GM13977 (cell line): ENCODE data around the gene HCN2.

Experiments
- DNase-seq: peaks from one replicate; pipeline ENCODE4 v3.0.0; 2012; ENCODE audit warnings: low spot score
- CTCF ChIP-seq: IDR thresholded peaks from 2 replicates; pipeline ENCODE4 v1.5.1; 2012; ENCODE audit warnings: mild to moderate bottlenecking, control low read depth; ENCODE audit not compliant: insufficient read depth; ENCODE audit errors: extremely low read depth, missing control alignments
- in situ Hi-C: fragments of 300-500 bp; cut with MboI; formaldehyde crosslinking; loops from one replicate; pipeline ENCODE4 v1.12.0; 2022; ENCODE audit warnings: low sequenced_read_pairs, low pct_unique_long_range_greater_than_20kb, mixed read lengths, inconsistent platforms; ENCODE audit not compliant: unreplicated experiment

HCN2 gene

GRCh38 chr19:633068-633785, 43.5 kb downstream of the HCN2 start, which contains the start of gene POLRMT:
Gene POLRMT (minus strand): TSS chr19:633537. CDS start chr19:633512, 25 bp downstream.
- no peak for TF ChIP-seq CTCF
- in situ Hi-C loops = no loop called here
- peak; percentile 100 for DNase-seq

- no peak for DNase-seq
- in situ Hi-C loops = no loop called here
- TF ChIP-seq CTCF = no peak
Measured at GRCh38 chr19:633786-634639, 44.3 kb downstream of the HCN2 start.

- no peak for DNase-seq
- in situ Hi-C loops = no loop called here
- TF ChIP-seq CTCF = no peak
Measured at GRCh38 chr19:634975-635652, 45.4 kb downstream of the HCN2 start.

- DNase-seq = no peak
- in situ Hi-C loops = no loop called here
- TF ChIP-seq CTCF = no peak
Measured at GRCh38 chr19:638906-639252, 49.2 kb downstream of the HCN2 start.

GRCh38 chr19:639253-640160, 49.8 kb downstream of the HCN2 start, which contains the start of gene FGF22:
Gene FGF22 (plus strand): TSS chr19:639879. CDS start chr19:639926, 47 bp downstream.
- in situ Hi-C loops = no loop called here
- DNase-seq = peak; percentile 99
- no peak for TF ChIP-seq CTCF
